ENCODE data around the gene VASN.

- no peak for TF ChIP-seq CTCF (IDR thresholded peaks at IDR 0.05)
- TF ChIP-seq POLR2A (IDR thresholded peaks at IDR 0.05): no peak
Measured at GRCh38 chr16:4375717-4376116, 4.1 kb downstream of the VASN start.
